Peyer's patch (tissue), 4 donors: ENCODE measurements around the gene STAT4. TPM values are rescaled to one million over a fixed set of nuclear protein-coding genes. Genes with fewer than 3 reads are reported as not detected.

Source experiments
- DNase-seq, 3 donors: peaks; one replicate each; pipeline ENCODE4 v3.0.0-alpha.2; 2017 to 2019
- H3K27ac ChIP-seq, 4 donors: fragments of 200-600 bp; sonication (generic); one replicate each; pipeline ENCODE4 v1.5.1; 2016 to 2019
- H3K27me3 ChIP-seq, 2 donors: fragments of 200-600 bp; sonication (generic); one replicate each; pipeline ENCODE4 v1.5.1; 2019
- H3K36me3 ChIP-seq, 3 donors: fragments of 200-600 bp; sonication (generic); one replicate each; pipeline ENCODE4 v1.5.1; 2016 to 2019
- H3K4me1 ChIP-seq, 4 donors: fragments of 200-600 bp; sonication (generic); one replicate each; pipeline ENCODE4 v1.5.1; 2016 to 2019
- H3K4me3 ChIP-seq, 4 donors: fragments of 200-600 bp; sonication (generic); 1 replicate in 3 of 4; 2 replicates in 1 of 4; pipeline ENCODE4 v1.5.1; 2016 to 2019; ENCODE audit warnings: mild to moderate bottlenecking in 1 of 4
- H3K9me3 ChIP-seq, 4 donors: fragments of 200-600 bp; sonication (generic); one replicate each; pipeline ENCODE4 v1.5.1; 2016 to 2019; ENCODE audit warnings: mild to moderate bottlenecking in 1 of 4
- POLR2A ChIP-seq, 2 donors: fragments of 450-650 bp; IDR thresholded peaks; one replicate each; pipeline ENCODE4 v1.5.1; 2017; ENCODE audit warnings: antibody characterized with exemption in 2 of 2, mild to moderate bottlenecking in 2 of 2, moderate library complexity in 2 of 2
- total RNA-seq, 4 donors: library from RNA; depleted of rRNA; stranded (reverse); fragments of >200 nt; gene quantifications; one replicate each; pipeline ENCODE4 v1.1.0, GENCODE V29; 2016
- TF ChIP-seq, protein P1 (sequence below), 6 experiments: fragments of 450-650 bp in 4 of 6; fragments of 200-600 bp in 2 of 6; sonication (generic) in 1 of 6; IDR thresholded peaks; one replicate each; pipeline ENCODE4 v1.5.1; 2017 to 2019; ENCODE audit warnings: antibody characterized with exemption in 6 of 6, mild to moderate bottlenecking in 3 of 6, moderate library complexity in 1 of 6

The STAT4 gene
- total RNA-seq, 4 donors from 2014 or later, result 5.0 to 18.2 (median 5.9) TPM

DNA sequence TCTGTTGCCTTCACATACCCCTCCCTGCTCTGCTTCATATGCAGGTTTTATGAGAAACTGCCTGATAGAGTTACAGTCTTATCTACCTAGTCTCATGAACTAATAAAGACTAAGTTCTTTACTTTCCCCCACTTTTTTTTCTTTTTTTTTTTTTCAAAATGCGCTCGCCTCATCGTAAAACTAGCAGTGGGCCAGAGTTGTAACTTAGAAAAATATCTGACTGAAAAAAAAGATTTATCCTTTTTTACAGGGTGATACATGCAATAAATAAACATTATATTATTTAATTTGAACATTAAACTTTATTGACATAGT is 83.9 kb downstream of the STAT4 start:
- H3K9me3 ChIP-seq, result no peaks in the 10 kb centered on the region
- no peaks in the 10 kb centered on the region for H3K36me3 ChIP-seq
- H3K4me3 ChIP-seq, result no peak overlapping the region
- DNase-seq, result no peak
- TF ChIP-seq POLR2A (IDR thresholded peaks at IDR 0.05), result no peak
- TF ChIP-seq, protein P1, sequence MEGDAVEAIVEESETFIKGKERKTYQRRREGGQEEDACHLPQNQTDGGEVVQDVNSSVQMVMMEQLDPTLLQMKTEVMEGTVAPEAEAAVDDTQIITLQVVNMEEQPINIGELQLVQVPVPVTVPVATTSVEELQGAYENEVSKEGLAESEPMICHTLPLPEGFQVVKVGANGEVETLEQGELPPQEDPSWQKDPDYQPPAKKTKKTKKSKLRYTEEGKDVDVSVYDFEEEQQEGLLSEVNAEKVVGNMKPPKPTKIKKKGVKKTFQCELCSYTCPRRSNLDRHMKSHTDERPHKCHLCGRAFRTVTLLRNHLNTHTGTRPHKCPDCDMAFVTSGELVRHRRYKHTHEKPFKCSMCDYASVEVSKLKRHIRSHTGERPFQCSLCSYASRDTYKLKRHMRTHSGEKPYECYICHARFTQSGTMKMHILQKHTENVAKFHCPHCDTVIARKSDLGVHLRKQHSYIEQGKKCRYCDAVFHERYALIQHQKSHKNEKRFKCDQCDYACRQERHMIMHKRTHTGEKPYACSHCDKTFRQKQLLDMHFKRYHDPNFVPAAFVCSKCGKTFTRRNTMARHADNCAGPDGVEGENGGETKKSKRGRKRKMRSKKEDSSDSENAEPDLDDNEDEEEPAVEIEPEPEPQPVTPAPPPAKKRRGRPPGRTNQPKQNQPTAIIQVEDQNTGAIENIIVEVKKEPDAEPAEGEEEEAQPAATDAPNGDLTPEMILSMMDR (IDR thresholded peaks at IDR 0.05), result no peak
- H3K27ac ChIP-seq, result no peak overlapping the region
- no peaks in the 10 kb centered on the region for H3K4me1 ChIP-seq
- H3K27me3 ChIP-seq, result no peaks in the 10 kb centered on the region

- peak overlapping the region; percentile 3 to 48 (median 20) for H3K27ac ChIP-seq
- H3K36me3 ChIP-seq, result no peaks in the 10 kb centered on the region
- no peak for DNase-seq
- no peaks in the 10 kb centered on the region for H3K9me3 ChIP-seq
- no peak for TF ChIP-seq POLR2A (IDR thresholded peaks at IDR 0.05)
- TF ChIP-seq, protein P1 (IDR thresholded peaks at IDR 0.05), result no peak
- H3K27me3 ChIP-seq, result no peaks in the 10 kb centered on the region
- no peak overlapping the region for H3K4me3 ChIP-seq
- no peaks in the 10 kb centered on the region for H3K4me1 ChIP-seq
Measured at GRCh38 chr2:191066197-191066918, 84.4 kb downstream of the STAT4 start.

DNA sequence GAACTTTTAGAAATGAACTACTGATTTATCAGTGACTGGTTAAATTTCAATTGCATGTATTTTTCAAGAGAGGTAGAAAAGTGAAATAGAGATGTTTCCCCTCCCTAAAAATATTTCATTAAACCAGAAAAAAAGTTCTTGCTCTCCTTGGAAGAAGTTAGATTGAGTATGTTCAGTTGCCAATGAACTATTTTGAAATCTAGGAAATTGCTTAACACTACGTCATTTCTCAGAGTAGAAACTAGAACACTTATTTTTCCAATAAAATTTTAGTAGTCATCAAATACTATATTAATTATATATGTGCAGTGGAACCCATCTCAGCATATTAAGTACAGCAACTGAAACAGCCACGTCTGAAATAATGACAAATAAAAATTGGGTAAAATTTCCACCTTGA is 85.0 kb downstream of the STAT4 start:
- Histone ChIP-seq H3K4me1 (no peaks in the 10 kb centered on the region), H3K36me3 (no peaks in the 10 kb centered on the region), H3K27ac (peak overlapping the region in 3 of 4 donors; percentile 3 to 30 (median 11)), H3K4me3 (no peak overlapping the region), H3K27me3 (no peaks in the 10 kb centered on the region), H3K9me3 (no peaks in the 10 kb centered on the region)
- DNase-seq, result no peak
- no peak for TF ChIP-seq POLR2A (IDR thresholded peaks at IDR 0.05)
- TF ChIP-seq, protein P1 (IDR thresholded peaks at IDR 0.05), result no peak

GRCh38 chr2:191064590-191064989 is 86.2 kb downstream of the STAT4 start:
- no peak for TF ChIP-seq POLR2A (IDR thresholded peaks at IDR 0.05)
- TF ChIP-seq, protein P1 (IDR thresholded peaks at IDR 0.05), result no peak
- no peaks in the 10 kb centered on the region for H3K27me3 ChIP-seq
- no peaks in the 10 kb centered on the region for H3K4me1 ChIP-seq
- H3K27ac ChIP-seq, result peak overlapping the region in 3 of 4 donors; percentile 13 to 48 (median 24)
- H3K36me3 ChIP-seq, result no peaks in the 10 kb centered on the region
- no peaks in the 10 kb centered on the region for H3K9me3 ChIP-seq
- DNase-seq, result no peak
- H3K4me3 ChIP-seq, result peak overlapping the region in 1 of 4 donors; percentile 18

- Histone ChIP-seq H3K4me1 (no peaks in the 10 kb centered on the region), H3K4me3 (no peak overlapping the region), H3K27ac (no peak overlapping the region), H3K9me3 (no peaks in the 10 kb centered on the region), H3K27me3 (no peaks in the 10 kb centered on the region), H3K36me3 (no peaks in the 10 kb centered on the region)
- no peak for TF ChIP-seq POLR2A (IDR thresholded peaks at IDR 0.05)
- TF ChIP-seq, protein P1 (IDR thresholded peaks at IDR 0.05), result no peak
- DNase-seq, result no peak
Measured at GRCh38 chr2:191063584-191063983, 87.2 kb downstream of the STAT4 start.
